Lung microvascular endothelial cell (primary cell): ENCODE data around the gene NDUFB8. TPM values are rescaled to one million over a fixed set of nuclear protein-coding genes. Genes with fewer than 3 reads are reported as not detected.
"Not testable (repeated sequence)": the region's sequence is repeated elsewhere in the genome, so short reads cannot be mapped to it uniquely, and the experiment has no call there.

ENCODE experiments used
- DNase-seq, 2 donors: peaks; one replicate each; pipeline versions ENCODE4 v3.0.0 to v3.0.0-alpha.2; 2010; ENCODE audit warnings: low read depth in 2 of 2
- total RNA-seq: library from RNA; depleted of rRNA; stranded (reverse); fragments of >200 nt; gene quantifications from 2 replicates; pipeline ENCODE4 v1.2.1, GENCODE V29; 2014

The NDUFB8 gene
- total RNA-seq, result 152 and 182 TPM in 2 replicates

DNA sequence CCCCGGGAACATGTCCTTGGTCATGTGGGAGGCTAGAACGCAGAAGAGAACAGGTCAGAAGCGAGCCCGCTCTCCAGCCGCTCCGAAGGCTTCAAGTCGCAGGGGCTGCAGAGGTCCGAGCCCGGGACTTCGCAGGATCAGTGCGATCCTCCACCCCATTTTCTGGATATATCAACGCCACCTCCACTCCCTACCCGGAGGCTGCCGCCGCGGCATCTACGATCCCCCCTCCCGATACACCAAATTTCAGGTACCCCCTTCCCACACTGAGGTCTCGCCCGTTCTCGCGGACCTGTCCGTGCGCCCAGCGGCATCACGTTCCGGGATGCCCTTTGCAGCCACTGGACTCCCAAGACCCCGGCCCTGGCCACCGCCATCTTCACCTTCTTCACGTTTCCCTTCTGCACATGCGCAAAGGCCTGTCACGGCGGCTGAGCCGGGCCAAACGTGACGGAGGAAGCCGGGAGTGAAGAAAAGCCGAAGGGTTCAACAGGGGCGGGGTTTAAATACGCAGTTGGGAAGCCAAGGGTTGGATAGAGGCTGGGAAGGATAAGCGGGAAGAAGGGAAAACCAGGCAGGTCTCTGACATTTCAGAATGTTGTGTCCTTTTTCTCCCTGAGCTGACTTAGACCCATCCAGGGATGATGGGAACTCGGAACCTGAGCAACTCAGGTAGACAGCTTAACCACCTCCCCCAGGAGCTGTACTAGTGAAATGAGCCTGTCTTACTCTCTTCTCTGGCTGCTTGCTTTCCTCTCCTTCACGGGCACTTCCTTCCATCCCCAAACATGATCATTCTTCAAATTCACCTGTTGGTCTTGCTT, at the start of gene NDUFB8:
TSS of gene NDUFB8 (minus strand) at position 397 of the 824 bp plus-strand sequence. CDS start at position 377, 20 bp downstream.
- peak; percentile 81 to 85 for DNase-seq

DNA sequence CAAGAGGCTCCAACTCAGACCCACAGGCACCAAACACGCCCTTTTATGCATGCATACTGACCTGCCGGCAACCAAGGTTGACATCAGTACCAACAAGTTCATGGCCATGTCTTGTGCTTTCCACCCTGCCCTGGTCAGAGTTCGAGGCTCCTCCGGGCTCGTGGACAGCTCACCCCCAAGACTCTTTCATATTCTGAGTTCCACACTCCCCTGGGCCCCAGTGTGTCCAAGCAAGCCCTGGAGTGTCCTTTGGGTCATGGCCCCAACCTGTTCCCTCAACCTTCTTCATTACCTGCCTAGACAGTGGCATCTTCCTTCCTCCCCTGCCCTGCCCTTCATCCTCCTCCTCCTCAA, 46.6 kb upstream of the NDUFB8 start:
- no peak for DNase-seq

DNA sequence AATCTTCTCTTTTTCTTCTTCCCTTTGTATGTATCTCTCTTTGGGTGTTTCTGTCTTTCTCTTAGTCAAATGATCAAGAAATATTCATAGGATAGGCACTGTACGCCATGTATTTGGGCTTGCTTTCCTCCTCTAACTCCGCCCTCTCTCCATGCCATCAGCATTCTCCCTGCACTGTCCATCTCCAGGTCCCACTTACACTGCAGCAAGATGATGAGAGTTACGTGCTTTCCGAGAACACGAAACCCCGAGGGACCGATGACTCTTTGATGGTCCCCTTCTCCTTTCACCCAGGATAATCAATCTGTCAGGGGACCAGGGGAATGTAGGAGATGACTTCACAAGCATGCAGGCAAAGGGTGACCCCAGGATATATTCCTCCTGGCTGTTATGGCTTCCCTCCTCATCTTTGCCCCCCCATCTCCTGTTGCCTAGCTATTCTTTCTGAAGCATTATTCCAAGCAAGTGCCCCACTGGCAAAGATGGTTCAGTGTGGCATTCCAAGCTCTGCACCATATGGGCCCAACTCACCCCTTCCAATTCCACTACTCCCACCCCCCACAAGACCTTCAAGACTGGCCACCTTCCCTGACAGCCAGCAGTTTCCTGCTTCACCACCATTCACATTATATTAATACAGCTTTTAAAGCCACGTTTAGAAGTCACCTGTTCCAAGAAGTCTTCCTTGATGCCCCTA, 46.1 kb upstream of the NDUFB8 start:
- DNase-seq, result no peak

DNA sequence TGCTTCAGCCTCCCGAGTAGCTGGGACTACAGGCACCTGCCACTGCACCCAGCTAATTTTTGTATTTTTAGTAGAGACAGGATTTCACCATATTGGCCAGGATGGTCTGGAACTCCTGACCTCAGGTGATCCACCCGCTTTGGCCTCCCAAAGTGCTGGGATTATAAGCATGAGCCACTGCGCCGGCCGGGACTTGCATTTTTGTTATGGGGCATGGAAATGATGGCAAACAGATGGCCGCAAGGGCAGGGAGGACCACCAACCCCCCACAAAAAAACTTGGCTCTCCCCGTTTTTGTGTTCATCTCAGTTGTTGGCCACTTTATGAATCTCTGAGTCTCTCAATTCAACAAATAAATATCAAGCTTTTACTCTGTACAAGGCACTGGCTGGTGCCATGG, 45.5 kb upstream of the NDUFB8 start:
- not testable (repeated sequence) for DNase-seq

DNA sequence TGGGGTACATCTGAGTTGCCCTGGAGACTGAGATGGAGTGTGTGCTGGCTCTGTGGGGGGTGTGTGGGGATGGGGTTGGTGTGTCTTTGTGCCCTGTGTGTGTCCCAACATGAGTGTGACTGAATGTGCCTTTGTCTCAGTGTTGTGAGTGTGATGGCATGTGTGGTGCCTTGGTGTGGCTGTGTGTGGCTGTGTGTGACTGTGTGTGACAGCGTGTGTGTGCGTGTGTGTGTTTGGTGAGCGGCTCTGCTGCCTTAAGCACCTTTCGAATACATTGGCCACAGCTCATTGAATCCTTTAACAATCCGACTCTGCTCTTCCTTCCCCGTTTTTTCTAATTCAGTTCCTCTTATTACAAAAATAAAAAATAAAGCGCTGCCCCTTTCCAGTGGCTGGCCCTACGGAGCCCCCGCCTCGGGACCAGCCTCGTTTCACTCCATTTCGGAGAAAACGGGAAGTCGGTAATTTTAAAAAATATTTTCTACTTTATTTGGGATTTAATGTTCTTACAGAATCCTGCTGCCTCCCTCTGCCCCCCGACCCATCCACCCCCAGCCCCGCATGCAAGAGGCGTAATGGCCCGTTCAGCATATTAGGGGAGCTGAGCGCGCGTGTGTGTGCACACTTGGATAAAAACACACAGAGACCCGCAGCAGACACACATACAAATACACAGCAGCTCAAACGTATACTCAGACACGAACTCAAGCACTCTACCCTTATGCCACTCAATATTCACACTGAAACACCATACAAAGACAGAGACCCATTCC, 41.6 kb upstream of the NDUFB8 start:
- DNase-seq, result no peak

DNA sequence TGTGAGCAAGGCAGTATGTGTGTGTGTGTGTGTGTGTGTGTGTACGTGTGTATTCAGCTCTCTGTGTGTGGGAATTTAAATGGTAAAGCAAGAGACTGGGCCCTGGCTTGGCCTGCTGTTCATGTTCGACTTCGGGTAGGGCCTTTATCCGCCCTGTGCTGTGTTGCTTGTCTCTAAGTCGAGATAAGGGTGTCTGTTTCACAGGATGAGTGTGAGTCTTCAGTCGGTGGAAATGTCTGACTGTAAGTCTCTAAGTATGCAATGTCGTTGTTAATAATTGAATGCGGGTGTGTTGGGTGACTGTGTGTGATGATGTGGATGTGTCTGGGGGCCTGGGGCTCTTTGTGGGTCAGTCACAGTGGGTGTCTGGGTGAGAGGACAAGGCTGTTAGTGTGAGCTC, 40.8 kb upstream of the NDUFB8 start:
- DNase-seq, result no peak

DNA sequence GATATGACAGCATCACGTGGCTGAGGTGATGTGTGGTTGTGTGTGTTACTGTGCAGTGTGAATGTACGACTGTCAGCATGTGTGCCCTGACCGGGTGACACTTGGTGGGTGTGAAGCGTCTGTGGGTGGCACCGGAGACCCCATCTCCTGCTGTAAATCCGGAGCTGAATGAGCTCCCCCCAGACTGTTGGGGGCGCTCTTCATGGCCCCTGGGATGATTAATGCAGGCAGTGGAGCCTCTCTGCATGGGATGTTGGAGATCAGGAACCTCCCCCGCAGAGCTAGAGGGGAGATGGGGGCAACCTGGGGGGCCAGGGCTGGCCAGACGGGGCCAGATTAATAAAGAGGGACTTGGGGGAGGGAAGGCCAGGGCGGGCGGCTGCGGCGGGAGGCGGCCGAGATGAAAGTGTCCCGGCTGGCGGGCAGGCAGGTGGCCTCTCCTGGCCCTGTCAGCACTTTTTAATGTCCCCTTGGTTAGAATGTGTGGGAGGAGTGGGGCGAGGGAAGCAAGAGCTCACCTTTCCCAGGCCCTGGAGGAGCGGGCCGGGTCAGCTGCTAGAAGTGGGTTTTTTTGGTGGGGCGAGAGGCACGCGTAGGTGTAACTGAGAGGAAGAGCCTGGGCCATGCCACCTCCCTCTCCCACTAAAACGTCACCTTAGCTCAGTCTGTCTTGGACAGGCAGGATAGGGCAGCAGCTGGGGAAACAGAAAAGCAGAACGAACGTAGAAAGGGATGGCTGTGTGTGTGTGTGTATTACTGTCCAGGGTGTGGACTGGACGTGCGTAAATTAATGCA, 40.2 kb upstream of the NDUFB8 start:
- no peak for DNase-seq

DNA sequence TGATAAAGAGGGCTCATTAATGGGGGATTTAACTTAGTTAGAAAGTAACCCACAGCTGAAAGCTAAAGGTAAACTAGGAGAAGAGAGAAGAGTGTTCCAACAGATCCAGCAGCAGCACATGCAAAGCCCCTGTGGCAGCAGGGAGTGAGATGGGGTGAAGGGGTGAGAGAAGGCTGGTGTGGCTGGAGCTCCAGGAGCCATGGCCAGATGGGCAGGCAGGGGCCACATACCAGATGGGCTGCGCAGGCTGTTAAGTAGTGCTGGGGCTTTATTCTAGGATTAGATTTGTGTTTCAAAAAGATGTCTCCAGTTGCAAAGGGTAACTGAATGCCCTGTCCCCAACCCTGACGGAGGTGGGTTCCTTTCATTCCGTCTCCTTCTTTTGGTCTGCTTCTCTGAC, 39.2 kb upstream of the NDUFB8 start:
- no peak for DNase-seq

DNA sequence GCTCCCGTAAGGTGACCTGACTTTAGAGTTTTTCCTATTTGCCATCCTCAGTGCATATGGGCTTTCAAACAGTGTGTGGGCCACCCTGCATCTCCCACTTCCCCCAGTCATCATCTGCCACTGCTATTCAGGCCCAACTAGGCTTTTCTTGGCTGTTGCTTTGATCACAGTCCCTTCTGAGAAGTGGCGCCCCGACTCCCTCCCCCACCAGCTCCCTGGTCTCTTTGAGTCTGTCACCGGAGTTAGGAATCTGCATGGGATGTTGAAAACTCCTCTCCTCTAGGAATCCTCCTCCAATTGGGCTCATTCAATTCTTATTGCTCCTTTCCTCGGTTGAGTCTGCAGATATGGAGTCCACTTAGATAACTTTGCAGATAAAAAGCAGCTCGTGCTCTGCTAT, 38.2 kb upstream of the NDUFB8 start:
- no peak for DNase-seq

DNA sequence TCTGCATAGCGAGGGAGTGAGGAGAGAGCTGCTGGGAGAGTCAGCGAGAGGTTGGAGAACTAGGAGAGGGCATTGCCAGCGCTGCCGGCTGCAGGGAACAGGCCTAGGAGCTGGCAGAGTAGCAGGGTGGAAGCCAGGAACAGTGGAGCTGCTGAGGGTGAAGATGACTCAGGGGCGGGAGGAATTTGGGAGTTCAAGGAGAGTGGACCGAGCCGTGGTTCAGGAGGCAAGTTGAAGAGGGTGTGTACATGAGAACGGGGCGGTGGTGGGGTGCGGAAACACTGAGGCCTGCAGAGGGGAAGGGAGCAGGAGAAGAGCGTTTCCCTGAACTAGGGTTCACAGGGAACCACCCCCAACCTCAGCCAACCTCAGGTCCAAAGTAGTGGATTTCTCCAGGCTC, 37.6 kb upstream of the NDUFB8 start:
- DNase-seq, result no peak

DNA sequence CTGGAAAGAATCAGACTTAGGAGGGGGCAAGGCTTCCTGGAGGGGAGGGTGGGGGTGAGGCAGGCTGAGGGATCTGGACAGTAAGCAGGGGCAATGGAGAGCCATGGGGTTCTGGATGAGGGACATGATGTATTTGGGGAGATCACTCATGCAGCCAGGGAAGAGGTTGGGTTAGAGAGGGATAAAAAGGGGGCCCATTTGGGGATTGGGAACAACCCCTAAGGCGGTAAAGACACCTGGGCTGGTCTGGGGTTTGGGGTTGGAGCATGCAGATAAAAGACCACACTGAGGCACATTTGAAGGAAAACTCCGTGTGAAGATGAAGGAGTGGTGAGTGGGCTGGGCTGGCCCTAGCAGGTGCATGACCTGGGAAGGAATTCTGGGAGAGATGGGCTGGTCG, 36.9 kb upstream of the NDUFB8 start:
- no peak for DNase-seq

DNA sequence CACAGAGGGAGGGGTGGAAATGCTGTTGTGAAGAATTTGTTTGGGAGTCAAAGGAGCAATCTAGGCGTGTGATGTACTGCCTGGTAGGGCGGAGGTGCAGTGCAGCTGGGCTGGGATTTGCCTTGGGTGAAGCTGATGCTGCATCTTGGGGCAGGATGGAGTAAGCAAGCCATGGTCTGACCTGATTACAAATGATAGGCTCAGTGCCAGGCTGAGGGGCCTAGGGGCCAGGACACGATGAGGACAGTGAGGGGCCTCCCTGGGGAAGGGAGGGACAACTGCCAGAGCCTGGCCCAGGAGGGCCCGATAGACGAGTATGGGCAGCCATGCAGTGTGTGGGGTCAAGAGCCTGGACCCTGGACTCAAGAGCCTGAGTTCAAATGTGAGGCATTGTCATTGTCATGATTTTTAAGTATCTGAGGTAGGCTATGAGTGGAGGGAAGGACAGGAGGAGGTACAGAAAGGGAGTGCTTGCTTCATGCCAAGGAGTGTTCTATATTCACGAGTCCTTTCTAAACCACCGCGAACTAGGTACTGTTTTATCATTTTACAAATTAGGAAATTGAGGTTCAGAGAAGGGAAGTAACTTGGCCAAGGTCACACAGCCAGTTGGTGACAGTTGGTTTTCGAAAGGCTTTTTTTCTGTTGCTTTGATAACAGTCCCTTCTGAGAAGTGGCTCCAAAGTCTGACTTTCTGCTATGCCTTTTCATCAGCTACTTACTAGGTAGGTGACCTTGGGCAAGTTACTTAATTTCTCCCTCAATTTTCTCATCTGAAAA, 35.7 kb upstream of the NDUFB8 start:
- no peak for DNase-seq

DNA sequence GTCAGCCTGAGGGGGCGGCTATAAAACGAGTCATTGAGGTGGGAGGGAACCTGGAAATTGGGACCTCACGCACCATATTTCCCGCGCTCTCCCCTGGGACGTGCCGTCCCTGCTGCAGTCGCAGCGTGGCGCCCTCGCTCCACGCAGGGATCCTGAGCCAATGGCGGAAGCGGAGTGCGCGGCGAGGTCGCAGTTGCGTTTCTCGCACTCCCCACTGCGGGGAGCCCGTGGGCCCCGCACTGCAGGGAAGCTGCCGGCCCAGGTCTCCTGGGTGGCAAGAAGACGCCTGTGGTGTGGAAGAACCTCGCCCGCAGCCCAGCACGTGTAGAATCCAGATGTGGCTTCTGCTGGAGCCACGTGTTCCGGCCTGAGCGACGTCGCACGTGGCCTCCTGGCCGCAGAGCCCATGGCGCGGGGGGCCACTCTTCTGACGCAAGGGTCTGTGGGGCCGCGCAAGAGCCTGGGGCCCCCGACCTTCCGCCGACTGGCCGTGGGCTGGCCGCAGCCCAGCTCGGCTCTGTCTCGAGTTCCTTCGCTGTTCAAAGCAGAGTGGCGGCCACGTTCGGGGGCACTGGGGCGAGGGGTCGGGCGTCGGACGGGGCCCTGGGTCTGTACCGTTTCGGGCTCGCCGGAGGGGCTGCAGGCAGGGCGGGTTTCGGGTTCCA, 32.5 kb upstream of the NDUFB8 start:
- DNase-seq, result peak; percentile 67 to 70

DNA sequence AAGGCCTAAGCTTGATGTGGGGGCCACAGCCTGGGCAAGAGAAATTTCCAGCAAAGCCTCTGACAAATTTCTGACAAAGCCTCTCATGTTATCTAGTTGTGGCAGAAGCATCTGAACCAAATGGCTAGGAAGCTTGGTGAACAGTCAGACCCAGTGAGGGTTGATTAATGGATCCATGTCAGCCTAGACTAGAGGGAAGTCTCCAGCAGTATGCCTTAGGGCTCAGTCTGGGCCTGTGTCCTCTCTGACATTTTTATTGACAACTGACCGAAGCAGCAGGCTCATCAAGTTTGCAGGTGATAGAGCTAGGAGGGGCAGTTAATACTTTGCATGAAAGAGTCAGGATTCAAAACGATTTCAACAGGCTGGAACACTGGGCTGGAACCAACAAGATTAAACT, 31.3 kb upstream of the NDUFB8 start:
- DNase-seq, result no peak

DNA sequence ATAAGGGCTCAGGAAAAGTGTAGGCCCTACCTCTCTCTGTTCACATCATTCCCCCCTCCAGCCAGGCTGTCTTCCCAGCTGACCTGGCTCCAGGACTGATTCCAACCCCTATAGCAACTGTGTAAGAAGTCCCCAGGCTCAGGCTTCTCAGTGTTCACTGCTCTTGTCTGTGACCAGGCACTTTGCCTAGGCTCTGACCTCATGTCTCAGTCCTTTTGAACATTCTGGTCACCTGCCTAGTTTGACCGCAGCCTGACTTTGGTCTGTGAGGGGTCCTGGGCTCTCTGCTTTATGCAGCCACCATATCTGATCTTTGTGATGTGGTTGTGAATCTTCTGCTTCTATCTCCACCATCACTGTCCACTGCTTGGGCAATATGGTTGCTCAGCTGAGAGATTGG, 30.6 kb upstream of the NDUFB8 start:
- DNase-seq, result no peak

DNA sequence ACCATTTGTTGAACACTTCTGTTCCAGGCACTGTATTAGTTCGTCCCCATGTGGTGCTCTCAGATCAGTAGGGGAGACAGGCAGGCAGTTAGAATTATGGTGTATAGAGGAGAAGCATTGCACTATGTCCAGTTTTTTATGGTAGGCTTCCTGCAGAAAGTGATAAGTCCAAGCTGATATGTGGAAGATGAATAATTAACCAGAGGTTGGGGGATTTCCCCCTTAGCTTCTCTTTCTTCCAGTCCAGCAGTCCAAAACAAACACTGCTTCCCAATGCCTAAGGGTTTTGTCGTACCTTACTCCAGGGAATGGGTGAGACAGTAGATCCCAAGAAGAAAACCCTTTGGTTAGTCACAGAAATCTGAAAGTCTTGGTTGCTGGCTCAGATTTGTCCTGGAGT, 25.2 kb upstream of the NDUFB8 start:
- no peak for DNase-seq

DNA sequence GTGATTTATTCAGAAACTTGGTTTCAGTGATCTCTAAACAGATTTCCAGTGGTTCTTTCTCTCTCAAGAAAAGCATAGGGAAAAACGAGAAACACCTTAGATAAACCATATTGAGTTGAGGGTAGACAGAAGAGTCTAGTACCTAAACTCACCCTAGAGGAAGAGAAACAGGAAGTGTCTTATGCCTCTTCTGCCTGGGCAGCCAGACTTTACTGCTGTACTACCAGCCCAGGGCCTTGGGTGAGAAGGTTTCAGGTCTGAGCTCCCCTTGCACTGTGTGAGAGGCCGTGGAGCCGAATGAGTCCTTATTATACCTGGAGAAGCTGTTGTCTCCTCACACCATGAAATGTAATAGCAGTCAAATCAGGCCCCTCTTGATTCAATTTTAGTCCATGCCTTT, 24.3 kb upstream of the NDUFB8 start:
- no peak for DNase-seq

DNA sequence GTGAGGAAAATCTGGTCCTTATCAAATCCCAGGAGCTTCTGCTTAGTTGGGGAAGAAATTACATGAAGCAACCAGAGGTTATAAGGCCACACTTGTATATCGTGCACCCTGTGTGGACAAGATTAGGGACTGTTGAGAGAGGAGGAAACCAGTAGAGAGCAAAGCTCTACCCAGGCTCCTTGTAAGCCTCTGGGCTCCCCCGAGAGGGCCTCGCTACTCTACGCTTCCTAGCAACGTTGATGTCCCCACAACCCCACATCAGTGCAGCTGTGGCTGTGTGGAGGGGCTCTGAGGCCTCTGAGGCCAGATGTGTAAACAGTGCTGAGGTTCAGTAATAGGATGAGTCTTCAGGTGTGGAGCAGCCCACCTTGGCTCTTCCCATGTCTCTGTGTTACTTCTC, 22.1 kb upstream of the NDUFB8 start:
- no peak for DNase-seq

DNA sequence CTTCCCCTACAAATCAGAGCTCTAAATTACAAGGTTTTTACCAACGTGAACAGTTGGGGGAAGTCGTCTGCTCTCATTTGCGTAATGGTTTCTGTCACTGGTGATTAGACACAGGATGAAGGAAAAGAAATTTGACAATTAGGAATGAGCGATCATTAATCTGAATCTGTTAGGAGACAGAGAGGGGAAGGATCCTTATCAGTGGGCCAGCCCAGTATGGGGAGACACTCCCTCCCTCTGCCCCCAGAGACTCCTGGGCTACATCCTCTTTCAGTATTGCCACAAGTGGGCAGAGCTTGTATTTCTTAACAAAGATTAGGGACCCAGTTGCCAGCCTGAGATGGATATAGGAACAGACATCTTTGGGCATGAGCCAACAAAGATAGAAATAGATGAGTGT, 21.5 kb upstream of the NDUFB8 start:
- no peak for DNase-seq

DNA sequence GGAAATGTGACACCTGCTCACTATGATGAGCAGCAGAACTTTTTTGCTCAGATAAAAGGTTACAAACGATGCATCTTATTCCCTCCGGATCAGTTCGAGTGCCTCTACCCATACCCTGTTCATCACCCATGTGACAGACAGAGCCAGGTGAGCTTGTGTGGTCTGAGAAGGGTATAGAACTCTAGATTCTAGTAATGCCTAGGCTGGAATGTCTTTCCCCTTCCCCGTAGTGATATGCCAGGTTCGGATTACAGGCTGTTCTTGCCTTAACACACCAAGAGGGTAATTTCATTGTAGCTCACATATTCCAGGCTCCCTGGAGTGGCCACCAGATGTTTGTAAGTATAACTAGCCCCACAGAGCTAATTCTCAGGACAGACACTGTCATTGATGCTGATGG, 15.3 kb upstream of the NDUFB8 start:
- DNase-seq, result no peak
